Stimulated activated naive CD8-positive, alpha-beta T cell treated with anti-CD3 and anti-CD28 coated beads, Interleukin-15, Interleukin-2, amounts not matched to agents 100 U/mL and 50 U/mL, for 24 hours (primary cell): Measurements from ENCODE around the gene PRRC2B.
"Not testable (repeated sequence)": the region's sequence is repeated elsewhere in the genome, so short reads cannot be mapped to it uniquely, and the experiment has no call there.

Experiments
- ATAC-seq: fragments of 150-1000 bp; cut with Tn5 transposase; one replicate; pipeline ENCODE4 v1.10.0; 2021
- DNase-seq: peaks from one replicate; pipeline ENCODE4 v3.0.0; 2021

PRRC2B gene

DNA sequence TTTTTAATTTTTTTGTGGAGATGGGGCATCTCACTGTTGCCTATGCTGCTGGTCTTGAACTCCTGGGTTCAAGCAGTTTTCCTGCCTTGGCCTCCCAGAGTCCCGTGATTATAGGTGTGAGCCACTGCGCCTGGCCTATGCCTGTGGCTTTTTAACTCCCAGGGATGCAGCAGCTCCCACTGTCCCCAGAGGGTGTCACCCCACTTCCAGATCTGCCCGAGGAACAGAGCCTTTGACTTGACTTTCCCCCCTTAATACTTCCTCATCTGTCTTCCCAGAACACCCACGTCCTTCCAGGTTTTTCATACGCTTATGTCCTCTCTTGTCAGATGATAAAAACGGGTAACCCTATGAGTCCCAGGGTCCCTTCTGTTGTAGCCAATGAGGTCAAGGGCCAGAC is 7.6 kb upstream of the PRRC2B start:
- DNase-seq (no peak), ATAC-seq (no peak)

DNA sequence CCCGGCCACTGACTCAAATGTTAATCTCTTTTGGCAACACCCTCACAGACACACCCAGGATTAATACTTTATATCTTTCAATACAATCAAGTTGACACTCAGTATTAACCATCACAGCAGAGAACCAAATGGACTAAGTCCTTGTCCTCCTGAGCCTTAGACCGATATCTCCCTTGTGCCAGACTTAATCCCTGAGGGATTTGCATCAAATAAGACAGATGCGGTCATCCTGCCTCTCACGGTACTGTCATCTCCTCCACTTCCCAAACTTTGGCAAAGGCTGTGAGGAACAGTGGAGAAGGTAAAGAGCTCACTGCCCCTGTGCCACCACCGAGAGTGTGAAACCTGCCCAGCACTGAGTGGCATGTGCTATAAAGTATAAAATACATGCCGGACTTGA is 6.5 kb upstream of the PRRC2B start:
- no peak for DNase-seq
- no peak for ATAC-seq

DNA sequence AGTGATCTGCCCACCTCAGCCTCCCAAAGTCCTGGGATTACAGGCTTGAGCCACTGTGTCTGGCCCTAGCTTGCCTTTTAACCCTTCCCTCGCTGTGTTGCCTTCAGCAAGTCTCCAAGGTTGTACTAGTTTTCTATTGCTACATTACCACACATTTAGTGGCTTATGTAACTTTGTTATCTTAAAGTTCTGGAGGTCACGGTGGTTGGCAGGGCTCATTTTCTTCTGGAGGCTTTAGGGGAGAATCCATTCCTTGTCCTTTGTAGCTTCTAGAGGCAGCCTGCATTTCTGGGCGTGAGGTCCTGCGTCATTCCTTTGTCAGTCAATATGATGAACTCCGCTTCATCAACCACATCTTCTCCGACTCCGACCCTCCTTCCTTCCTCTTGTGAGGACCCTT is 2.9 kb upstream of the PRRC2B start:
- DNase-seq (no peak), ATAC-seq (no peak)

DNA sequence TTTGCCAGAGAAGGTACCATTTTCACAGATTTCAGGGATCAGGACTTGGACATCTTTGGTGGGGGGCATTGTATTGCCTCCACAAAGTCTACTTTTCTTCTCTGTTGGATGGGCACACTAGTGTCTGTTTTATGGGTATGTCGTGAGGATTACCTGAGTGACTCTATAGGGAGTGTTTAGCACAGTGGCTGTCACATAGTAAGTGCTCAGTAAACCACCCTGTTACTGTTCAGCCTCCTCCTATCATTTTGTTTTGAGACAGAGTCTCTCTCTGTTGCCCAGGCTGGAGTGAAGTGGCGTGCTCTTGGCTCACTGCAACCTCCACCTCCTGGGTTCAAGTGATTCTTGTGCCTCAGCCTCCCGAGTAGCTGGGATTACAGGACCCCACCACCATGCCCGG is 2.4 kb upstream of the PRRC2B start:
- ATAC-seq (no peak), DNase-seq (no peak)

DNA sequence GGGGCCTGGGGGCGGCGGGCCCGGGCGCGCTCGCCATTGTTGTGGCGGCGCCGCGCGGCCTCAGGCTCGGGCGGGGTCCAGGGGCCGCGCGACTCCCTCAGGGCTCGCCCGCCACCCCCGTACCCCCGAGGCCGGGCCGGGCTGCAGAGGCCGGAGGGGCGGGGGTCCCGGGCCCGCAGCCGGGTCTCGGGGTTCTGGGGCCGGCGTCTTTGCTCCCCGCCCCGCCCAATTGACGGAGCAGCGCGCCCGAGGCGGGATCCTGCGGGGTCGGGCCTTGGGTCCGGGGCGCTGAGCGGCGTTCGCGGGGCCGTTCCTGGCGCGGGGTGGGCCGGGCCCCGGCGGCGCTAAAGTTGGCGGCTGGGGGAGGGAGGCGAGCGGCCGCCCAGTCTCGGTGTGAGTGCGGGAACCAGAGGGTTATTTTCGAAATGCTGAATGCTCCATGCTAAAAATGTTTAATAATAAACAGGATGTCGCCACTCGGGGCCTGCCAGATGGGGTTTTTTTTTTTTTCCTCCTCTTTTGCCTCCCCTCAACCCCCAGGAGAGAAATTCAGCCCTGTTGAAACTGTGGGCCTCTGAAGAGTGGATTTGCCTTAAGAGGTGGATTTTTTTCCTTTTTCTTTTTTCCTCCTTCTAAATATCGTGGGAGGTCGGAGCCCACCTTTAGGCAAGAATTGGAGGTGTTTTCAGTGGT is 724 bp downstream of the PRRC2B start:
- ATAC-seq (peak; percentile 28), DNase-seq (peak; percentile 68)

DNA sequence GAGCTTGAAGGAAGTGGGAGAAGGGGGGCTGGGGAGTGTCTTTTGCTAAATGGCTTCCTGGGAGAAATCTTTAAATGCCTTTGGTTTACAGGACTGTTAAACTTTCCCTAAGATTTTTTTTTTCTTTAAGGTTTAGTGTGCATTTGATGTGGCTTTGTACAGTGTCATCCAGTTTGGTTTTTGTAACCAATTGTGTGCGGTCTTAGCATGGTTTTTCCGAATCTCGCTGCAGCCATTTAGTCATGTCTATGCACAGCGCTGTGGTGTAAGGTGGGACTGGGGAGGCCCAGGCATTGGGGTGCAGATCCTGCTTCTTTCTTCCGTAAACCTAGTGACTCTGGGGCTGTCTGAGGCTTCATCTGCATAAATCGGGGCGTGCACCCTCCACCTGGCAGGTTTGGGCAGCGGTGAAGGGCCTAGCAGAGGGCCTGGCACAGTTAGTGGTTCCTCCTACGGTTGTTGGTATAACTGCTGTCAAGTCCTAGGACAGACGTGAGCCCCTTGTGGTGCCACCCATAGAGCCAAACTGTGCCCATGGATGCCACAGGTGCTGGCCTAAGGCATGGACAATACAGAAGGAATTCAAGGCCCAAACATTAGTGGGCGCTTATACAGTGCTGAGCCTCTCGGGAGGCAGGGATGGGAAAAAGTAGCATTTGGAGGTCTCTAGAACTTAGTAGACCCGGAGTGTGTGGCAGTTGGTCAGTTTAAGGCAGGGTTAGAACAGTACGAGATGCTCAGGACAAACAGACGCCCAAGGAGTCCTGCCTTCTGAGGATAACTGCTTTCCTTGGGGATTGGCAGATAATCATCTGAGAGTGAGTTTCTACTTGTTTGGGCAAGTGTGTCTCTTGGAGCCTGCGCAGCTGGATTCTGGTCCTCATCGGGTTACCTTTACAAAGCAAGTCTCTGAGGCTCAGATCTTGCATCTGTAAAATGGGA is 1.5 kb downstream of the PRRC2B start:
- DNase-seq, result peak; percentile 74
- peak; percentile 80 for ATAC-seq

DNA sequence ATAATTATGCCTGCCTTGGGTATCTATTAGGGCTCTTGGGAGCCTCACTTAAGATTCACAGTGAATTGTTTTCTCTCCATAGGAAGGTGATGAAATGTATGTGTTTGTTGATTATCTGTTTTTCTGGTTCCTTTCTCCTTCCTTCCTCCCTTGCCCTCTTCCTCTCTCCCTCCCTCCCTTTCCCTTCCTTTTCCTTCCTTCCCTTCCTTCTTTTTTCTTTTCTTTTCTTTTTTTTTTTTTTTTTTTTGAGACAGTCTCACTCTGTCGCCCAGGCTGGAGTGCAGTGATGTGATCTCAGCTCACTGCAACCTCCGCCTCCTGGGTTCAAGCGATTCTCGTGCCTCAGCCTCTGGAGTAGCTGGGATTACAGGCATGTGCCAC is 2.2 kb downstream of the PRRC2B start:
- DNase-seq, ATAC-seq: not testable (repeated sequence)

DNA sequence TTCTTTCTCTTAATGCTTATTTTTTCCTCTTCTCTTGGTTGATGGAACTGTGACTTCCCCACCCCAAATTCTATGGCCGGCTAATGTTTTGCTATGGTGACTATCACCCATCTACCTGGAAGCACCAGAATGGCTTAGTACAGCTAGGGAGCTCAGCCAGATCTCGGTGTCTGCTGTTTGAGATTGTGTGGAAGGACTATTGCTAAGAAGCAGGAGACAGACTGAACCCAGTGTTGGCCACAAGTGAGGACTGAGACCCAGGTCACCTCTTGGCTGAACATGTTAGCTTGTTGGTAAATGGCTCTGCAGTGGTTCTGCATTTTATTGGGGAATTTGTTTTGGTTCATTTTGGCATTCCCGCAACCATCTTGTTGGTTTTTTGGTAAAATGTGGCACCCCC is 2.7 kb downstream of the PRRC2B start:
- ATAC-seq, result no peak

DNA sequence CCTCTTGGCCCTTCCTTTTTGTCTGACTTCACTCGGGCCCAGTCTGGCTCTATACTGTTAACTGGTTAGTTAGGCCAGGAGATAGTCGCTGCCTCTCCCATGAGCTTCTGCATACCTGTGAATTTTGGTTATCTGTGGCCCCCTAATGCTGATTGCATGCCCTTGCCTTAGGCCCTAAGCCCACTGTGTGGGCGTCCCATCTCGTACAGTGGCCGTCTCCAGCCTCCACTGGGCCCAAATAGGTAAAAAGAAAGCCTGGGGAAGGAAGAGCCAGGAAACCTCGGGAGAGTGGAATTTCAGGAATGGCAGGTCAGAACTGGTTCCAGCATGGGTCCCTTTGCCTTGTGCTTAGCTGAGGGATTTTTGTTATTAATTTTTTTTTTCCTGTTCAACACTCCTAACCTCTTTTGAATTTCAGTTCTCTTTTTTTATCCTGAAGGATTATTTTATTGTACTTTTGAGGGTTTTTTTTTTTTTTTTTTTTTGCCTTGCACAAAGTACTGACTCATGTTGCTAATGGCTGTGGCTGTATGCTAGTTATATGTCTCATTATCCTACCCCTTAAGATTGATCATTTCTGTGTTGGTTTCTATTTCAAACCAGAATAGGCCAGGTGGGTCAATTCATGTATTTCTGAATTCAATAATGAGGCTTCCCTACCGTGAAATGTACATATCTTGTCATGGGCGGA is 3.4 kb downstream of the PRRC2B start:
- ATAC-seq (no peak), DNase-seq (no peak)

More for the DNA sequence above, 2.7 kb downstream of the PRRC2B start:
- no peak for DNase-seq

DNA sequence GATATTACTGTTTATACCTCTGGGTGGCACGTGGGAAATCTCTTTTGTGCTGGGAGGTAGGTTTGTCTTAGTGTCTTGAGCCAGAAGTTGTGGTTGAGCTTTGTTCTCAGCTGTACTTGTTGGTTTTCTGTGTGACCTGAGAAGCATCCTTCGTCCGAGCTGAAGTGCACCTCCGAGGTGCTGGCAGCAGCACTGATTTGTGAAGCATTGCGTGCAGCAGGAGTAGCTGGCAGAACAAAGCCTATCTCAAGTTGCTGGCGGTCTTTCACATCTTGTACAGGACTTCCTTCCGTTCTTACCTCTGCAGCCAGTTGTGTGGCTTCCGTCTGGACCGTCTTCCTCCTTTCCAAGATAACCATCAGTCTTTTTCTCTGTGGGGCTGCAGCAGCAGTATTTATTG is 4.3 kb downstream of the PRRC2B start:
- DNase-seq (no peak), ATAC-seq (no peak)

DNA sequence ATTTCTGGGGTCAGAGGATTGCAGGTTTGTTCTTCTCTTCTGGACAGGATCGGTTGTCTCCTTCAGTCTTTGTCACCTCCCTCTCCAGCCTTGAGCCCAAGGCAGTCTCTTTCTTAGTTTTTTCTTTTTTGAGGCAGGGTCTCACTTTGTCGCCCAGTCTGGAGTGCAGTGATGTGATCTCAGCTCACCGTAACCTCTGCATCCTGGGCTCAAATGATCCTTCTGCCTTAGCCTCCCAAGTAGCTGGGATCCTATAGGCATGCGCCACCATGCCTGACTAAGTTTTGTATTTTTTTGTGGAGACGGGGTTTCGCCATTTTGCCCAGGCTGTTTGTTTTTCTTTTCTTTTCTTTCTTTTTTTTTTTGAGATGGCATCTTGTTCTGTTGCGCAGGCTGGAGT is 6.1 kb downstream of the PRRC2B start:
- no peak for ATAC-seq
- no peak for DNase-seq

DNA sequence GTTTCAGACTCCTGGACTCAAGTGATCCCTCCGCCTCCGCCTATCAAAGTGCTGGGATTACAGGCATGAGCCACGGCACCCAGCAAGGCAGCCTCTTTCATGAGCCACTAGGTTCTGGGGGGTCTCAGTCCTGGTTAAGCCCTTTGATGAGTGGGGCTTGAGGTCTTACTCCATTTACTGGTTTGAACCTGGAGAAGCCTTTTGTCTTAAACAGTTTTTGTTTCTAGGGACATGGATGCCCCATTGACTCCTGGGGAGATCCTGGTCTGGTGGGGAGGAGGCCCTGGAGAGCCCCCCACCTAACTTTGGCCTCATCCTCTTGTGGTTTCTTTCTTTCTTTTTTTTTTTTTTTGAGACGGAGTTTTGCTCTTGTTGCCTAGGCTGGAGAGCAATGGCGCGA is 6.7 kb downstream of the PRRC2B start:
- no peak for ATAC-seq
- DNase-seq, result no peak

DNA sequence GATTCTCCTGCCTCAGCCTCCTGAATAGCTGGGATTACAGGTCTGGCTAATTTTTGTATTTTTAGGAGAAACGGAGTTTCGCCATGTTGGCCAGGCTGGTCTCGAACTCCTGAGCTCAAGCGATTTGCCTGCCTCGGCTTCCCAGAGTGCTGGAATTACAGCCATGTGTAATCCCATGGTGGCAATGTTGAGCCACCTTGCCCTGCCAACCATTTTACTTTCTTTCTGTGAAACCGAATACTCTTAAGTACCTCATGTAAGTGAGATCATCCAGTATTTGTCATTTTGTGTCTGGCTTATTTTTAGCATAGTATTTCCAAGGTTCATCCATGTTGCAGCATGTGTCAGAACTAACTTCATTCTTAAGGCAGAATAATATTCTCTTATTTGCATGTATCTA is 8.2 kb downstream of the PRRC2B start:
- no peak for DNase-seq

DNA sequence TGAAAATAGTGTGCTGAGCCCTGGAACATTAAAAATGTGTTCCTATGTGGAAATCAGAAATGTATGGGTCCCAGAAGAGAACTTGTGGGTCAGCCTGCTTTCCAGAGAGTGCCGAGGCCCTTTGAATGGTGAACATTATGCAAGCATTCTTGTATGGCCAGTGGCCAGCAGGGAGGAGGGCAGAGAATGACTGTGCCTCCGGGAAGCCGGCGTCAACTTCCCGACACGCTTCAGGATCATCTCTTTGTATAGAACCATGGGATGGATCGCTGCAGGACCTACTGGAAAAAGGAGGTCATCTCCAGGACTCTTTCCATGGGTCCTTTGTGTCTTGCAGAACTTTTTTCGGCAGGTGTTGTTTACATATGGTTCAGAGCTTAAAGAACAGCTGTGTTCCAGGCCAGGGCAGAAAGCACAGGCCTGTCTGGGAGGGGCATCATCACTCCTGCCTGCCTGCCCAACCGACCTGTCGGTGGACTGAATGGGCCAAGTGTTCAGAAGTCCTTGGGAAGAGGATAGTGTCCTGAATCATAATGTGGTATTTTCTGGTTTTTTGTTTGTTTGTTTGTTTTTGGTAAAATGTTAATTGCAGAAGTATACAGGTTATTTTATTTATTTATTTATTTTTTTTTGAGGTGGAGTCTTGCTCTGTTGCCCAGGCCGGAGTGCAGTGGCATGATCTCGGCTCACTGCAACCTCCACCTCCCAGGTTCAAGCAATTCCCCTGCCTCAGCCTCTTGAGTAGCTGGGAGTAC is 9.0 kb downstream of the PRRC2B start:
- no peak for DNase-seq

More for the DNA sequence above, 8.2 kb downstream of the PRRC2B start:
- ATAC-seq, result no peak

DNA sequence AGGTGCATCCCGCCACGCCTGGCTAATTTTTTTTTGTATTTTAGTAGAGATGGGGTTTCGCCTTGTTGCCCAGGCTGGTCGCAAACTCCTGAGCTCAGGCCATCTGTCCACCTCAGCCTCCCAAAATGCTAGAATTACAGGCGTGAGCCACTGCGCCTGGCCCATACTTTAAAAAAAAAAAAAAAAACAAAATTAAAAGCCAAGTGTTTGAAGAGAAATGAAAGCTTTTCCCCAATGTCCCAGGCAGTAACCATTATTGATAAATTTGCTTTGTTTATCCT is 9.5 kb downstream of the PRRC2B start:
- ATAC-seq (no peak), DNase-seq (no peak)

More for the DNA sequence above, 9.0 kb downstream of the PRRC2B start:
- no peak for ATAC-seq

DNA sequence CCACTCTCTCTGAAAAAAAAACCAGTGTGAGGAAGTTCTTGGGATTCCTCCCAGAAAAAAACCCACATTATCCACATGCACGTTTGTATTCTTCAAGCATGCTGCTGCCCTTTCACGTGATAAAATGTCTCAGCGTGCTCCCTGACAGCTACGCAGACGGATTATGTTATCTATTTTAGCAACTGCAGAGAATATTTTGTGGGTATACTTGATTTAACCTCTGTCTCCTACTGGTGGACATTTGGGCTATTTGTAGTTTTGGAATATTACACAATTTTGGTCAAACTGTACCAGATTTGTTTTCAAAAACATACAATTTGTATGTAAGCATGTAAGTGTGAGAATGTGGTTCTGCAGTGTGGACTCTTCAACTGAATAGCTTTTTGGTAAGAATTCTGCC is 10.7 kb downstream of the PRRC2B start:
- no peak for DNase-seq
- ATAC-seq, result no peak

DNA sequence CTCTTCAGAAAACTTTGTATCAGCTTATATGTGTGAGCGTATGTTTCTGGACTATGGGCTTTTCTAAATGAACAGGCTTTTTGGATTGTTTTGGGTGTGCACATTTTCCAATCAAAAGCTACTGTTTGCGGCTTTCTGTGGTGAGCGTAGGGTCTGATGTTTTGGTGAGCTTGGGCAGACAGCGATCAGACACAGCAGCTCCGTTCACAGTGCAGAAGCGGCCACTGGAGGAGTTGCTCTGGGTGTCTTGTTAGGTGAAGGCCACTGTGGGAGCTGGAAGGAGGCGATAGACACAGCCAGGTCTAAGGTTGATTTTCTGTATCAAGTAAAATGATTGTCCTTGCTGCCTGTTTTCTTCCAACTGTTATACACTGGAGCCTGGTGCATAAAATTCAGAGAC is 11.1 kb downstream of the PRRC2B start:
- ATAC-seq (no peak), DNase-seq (no peak)

DNA sequence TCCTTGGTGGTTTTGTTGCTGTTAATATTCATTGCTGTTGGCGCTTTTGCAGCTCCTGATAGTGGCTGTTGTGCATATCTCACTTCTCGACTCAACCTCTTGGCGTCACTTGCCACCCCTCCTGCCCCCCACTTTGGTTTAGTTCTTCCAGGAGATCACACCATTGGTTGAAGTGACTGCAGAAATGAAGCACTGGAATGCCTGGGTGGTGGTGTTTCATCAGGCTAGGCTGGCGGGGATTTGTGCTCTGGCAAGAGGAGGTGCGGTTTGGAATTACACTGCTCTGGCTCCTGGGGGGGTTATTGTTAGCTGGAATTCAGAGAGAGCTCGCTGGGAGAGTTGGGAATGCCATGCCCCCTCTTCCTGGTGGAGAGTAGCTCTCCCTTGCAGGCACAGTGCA is 11.5 kb downstream of the PRRC2B start:
- DNase-seq (no peak), ATAC-seq (no peak)

DNA sequence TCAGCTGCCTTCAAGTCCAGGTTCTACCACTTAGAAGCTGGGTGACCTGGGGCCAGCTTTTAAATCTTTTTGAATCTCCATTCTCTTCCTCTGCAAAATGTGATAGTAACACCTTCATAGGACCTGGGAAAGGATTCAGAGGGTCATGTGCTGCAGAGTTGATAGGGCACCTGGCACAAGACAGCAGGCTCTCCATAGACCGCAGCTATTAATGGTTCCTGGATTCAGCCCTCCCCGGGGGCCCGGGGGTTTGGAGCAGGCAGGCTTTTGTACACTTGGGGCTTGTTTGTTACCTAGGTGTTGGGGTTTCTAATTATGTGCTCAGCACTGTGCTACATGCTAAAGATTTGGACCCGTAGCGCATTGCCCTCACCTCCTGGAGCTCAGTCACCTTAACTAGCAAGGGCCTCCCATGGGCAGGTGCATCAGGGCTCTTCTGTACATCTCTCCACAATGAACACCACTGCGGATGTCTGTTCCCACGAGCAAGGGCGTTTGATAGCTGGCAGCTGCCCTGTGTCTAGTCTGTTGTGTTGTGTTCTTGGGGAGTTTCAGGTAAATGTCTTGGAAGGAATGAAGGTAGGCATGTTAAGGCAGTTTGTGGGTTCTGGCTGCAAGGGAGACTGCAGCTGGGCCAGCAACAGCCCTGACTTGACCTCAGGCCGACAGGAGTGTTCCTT is 12.1 kb downstream of the PRRC2B start:
- no peak for ATAC-seq
- no peak for DNase-seq

DNA sequence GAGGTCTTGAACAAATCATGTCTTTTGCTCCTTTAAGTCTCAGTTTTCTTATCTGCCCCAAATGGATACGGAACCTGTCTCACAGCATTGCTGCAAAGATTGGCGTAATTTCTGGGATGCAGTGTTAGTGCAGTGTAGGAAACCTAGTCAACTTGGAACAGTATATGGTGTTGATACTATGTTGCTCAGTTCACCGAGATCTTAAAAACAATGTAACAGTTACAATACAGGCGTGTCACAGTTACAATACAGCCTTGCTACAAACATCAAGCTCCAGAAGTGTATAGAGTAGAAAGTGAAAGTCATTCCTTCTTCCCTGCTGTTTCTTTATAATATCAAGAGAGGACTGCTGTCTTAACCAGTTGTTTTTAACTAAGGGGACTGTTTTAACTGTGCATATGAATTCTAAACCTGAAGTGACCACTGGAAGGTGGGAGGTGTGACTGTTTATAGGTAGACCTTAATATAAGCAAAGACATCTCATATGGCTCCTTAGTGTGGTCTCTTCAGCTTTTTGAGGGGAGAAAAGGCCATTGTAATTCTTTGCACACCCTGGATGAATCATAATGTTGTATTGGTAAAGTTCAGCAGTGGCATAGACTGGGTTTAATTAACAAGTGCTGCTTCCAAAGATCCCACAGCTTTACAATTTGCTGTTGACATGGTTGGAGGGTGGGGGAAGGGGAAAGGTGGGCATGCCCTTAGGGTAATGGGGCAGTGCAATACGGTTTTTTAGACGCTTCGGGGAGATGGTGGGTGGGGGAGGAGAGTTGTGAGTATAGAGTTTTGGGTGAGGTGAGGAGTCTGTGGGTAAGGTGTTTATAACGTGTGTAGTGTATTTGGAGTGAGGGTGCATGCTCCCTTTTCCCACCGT is 12.9 kb downstream of the PRRC2B start:
- ATAC-seq (peak; percentile 75), DNase-seq (no peak)

DNA sequence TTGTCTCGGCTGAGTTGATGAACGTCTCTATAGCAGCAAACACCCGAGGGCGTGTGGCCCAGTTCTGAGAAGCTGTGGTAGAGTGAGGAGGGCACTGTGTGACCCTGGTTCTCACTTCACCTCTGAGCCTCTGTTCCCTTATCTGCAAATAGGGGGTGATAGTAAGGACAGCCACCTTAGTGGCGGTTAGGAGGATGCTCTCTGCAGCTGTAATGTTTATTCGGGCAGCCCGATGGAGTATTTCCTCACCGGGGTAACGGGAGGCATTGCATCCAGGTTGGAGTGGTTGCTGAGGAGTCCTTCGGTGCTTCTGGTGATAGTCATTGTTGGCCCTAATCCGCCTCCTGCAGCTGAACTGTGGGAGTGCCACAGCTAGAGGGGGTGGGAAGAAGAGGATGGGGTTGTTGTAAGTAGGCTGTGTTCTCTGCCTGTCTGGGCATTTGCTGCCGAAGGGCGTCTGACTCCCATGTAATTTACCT is 13.9 kb downstream of the PRRC2B start:
- DNase-seq (no peak), ATAC-seq (peak; percentile 37)
